ENCODE results near the gene ITPK1. TPM values are rescaled to one million over a fixed set of nuclear protein-coding genes. Genes with fewer than 3 reads are reported as not detected.

The ITPK1 gene
- total RNA-seq, 1 donor from 2014 or later: 32.8 TPM

DNA sequence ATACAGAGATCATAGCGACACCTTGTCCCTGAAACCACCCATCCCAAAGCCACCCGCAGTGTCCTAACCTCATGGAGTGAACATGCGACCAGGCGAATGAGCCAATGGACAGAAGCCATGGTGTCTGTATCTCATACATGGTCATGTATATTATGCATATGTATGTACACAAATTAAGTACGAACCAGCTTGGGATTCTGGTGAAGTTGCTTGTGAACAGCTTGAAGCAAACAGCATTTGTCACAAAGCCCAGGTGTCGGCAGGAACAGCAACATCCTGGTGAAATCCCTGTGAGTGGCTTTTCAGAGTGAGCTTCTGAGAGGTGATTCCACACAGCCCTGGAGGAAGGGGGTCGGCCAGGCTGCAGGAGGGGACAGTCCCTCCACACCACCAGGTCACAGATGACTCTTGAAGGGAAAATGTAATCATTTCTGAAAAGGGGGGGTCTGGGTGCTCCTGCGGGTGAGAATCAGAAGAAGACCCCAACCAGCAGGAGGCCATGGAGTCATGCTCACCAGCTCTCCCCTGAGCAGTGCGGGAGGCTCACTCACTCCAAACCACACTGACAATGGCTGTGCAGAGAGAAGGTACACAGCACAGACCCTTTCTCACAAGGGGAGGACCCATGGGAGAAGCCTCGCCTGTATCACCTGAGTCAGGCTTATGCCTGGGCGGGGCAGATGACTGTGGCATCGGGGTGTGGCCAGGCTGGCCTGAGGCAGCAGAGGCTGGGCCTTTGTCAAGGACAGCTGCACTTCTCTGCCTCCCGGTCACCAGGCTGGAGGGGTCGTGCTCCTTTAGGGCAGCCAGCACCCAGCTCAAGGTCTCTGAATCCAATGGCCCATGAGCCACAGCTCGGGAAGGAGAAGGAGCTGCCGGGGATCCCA is 178.4 kb downstream of the ITPK1 start:
- Mint-ChIP-seq H3K4me3 (ENCODE audit: unreplicated experiment) (no peak overlapping the region), H3K27me3 (ENCODE audit: unreplicated experiment) (no peaks in the 10 kb centered on the region), H3K27ac (ENCODE audit: unreplicated experiment) (no peak overlapping the region), H3K9me3 (ENCODE audit: unreplicated experiment) (no peaks in the 10 kb centered on the region), H3K36me3 (ENCODE audit: unreplicated experiment) (no peaks in the 10 kb centered on the region), H3K4me1 (ENCODE audit: unreplicated experiment) (no peaks in the 10 kb centered on the region)
- no peak for DNase-seq (ENCODE audit: extremely low spot score, unreplicated experiment)
- TF ChIP-seq, protein P1, sequence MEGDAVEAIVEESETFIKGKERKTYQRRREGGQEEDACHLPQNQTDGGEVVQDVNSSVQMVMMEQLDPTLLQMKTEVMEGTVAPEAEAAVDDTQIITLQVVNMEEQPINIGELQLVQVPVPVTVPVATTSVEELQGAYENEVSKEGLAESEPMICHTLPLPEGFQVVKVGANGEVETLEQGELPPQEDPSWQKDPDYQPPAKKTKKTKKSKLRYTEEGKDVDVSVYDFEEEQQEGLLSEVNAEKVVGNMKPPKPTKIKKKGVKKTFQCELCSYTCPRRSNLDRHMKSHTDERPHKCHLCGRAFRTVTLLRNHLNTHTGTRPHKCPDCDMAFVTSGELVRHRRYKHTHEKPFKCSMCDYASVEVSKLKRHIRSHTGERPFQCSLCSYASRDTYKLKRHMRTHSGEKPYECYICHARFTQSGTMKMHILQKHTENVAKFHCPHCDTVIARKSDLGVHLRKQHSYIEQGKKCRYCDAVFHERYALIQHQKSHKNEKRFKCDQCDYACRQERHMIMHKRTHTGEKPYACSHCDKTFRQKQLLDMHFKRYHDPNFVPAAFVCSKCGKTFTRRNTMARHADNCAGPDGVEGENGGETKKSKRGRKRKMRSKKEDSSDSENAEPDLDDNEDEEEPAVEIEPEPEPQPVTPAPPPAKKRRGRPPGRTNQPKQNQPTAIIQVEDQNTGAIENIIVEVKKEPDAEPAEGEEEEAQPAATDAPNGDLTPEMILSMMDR (IDR thresholded peaks at IDR 0.05): no peak

DNA sequence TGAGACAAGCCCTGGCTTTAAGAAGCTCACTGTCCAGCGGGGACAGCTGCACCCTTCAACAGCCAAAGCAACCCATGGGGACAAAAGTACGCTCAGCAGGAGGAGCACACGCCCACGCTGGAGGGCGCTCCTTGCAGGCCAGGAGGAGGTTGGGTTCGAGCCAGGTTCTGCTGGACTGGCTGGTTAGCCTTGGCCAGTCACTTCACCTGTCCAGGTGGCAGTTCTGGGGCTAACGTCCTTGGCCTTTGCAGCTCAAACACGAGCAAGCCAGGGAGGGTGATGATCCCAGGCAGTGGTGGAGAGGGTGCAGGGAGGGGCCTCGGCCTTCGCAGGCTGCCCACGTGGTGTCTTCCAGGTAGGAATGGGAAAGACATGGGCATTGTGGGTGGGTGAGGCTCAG is 179.6 kb downstream of the ITPK1 start:
- H3K4me1 Mint-ChIP-seq (ENCODE audit: unreplicated experiment): no peaks in the 10 kb centered on the region
- no peaks in the 10 kb centered on the region for H3K27me3 Mint-ChIP-seq (ENCODE audit: unreplicated experiment)
- H3K27ac Mint-ChIP-seq (ENCODE audit: unreplicated experiment): no peak overlapping the region
- H3K9me3 Mint-ChIP-seq (ENCODE audit: unreplicated experiment): no peaks in the 10 kb centered on the region
- H3K4me3 Mint-ChIP-seq (ENCODE audit: unreplicated experiment): no peak overlapping the region
- no peak for DNase-seq (ENCODE audit: extremely low spot score, unreplicated experiment)
- TF ChIP-seq, protein P1 (IDR thresholded peaks at IDR 0.05): no peak
- no peaks in the 10 kb centered on the region for H3K36me3 Mint-ChIP-seq (ENCODE audit: unreplicated experiment)

- Mint-ChIP-seq H3K36me3 (ENCODE audit: unreplicated experiment) (no peaks in the 10 kb centered on the region), H3K4me3 (ENCODE audit: unreplicated experiment) (no peak overlapping the region), H3K27ac (ENCODE audit: unreplicated experiment) (no peak overlapping the region), H3K9me3 (ENCODE audit: unreplicated experiment) (no peaks in the 10 kb centered on the region), H3K4me1 (ENCODE audit: unreplicated experiment) (no peaks in the 10 kb centered on the region), H3K27me3 (ENCODE audit: unreplicated experiment) (no peaks in the 10 kb centered on the region)
- TF ChIP-seq, protein P1 (IDR thresholded peaks at IDR 0.05): no peak
- DNase-seq (ENCODE audit: extremely low spot score, unreplicated experiment): no peak
Observed at GRCh38 chr14:92935446-92935845, 180.3 kb downstream of the ITPK1 start.

DNA sequence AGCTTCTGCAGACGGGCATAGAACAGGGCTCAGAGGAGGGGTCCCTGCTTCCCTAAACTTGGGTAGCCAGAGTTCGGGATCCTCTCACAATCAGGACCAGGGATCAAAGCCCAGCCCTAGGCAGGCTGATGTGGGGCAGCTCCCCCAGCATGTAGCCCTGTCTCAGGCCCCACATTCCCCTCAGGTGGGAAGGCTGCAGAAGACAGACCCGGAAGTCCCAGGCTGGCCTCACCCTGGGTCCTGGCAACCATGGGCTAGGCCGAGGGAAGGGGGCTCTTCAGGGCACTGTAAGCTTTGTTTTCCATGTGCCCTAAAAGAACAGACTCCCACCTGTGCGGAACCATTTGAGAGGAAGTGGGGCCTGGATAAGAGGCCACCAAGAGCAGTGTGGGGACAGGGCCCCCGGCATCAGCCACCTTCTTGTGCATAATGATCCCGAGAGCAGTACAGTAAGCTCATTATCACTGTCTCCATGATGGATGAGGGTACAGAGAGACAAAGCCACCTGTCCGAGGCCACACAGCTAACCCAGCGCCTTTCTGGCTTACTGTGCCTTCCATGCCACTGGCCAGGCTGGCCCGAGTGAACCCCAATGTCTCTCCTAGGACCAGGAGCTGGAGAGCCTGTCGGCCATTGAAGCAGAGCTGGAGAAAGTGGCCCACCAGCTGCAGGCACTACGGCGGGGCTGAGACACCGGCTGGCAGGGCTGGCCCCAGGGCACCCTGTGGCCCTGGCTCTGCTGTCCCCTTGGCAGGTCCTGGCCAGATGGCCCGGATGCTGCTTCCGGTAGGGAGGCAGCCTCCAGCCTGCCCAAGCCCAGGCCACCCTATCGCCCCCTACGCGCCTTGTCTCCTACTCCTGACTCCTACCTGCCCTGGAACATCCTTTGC is 181.3 kb downstream of the ITPK1 start:
- no peaks in the 10 kb centered on the region for H3K27me3 Mint-ChIP-seq (ENCODE audit: unreplicated experiment)
- TF ChIP-seq, protein P1 (IDR thresholded peaks at IDR 0.05): no peak
- no peak overlapping the region for H3K27ac Mint-ChIP-seq (ENCODE audit: unreplicated experiment)
- no peaks in the 10 kb centered on the region for H3K9me3 Mint-ChIP-seq (ENCODE audit: unreplicated experiment)
- H3K36me3 Mint-ChIP-seq (ENCODE audit: unreplicated experiment): no peaks in the 10 kb centered on the region
- no peak overlapping the region for H3K4me3 Mint-ChIP-seq (ENCODE audit: unreplicated experiment)
- DNase-seq (ENCODE audit: extremely low spot score, unreplicated experiment): no peak
- no peaks in the 10 kb centered on the region for H3K4me1 Mint-ChIP-seq (ENCODE audit: unreplicated experiment)

DNA sequence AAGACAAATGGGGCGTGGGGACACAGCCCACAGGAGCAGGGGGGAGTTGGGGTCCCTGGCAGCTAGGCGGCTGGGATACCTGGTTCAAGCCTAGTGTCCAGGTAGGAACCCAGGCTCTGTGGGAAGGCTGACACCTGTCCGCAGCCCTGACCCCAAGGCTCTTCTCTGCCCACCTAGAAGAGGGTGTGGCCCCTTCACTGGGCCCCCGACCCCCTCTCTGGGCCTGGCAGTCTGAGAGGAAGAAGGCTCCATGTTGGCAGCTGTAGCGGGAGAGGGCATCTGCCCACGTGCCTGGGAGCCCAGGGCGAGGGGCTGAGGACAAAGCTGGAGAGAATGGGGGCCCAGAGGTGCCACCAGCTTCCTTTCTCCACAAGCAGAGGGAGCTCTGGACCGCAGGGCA is 182.2 kb downstream of the ITPK1 start:
- H3K27ac Mint-ChIP-seq (ENCODE audit: unreplicated experiment): no peak overlapping the region
- no peak overlapping the region for H3K4me3 Mint-ChIP-seq (ENCODE audit: unreplicated experiment)
- no peak for DNase-seq (ENCODE audit: extremely low spot score, unreplicated experiment)
- H3K4me1 Mint-ChIP-seq (ENCODE audit: unreplicated experiment): no peaks in the 10 kb centered on the region
- no peaks in the 10 kb centered on the region for H3K27me3 Mint-ChIP-seq (ENCODE audit: unreplicated experiment)
- no peaks in the 10 kb centered on the region for H3K9me3 Mint-ChIP-seq (ENCODE audit: unreplicated experiment)
- H3K36me3 Mint-ChIP-seq (ENCODE audit: unreplicated experiment): no peaks in the 10 kb centered on the region
- TF ChIP-seq, protein P1 (IDR thresholded peaks at IDR 0.05): no peak
